TTC549 (cell line): Measurements from ENCODE around the gene LCMT2.
A peak's percentile ranks its signal among the peaks of the same experiment; 100 is the strongest.
"Not testable (repeated sequence)": the region's sequence is repeated elsewhere in the genome, so short reads cannot be mapped to it uniquely, and the experiment has no call there.

Experiments
- FAIRE-seq: peaks from 2 replicates; lab custom pipeline; 2012; peaks lifted over from hg19 to GRCh38; lab: Jason Lieb, UNC

The LCMT2 gene

DNA sequence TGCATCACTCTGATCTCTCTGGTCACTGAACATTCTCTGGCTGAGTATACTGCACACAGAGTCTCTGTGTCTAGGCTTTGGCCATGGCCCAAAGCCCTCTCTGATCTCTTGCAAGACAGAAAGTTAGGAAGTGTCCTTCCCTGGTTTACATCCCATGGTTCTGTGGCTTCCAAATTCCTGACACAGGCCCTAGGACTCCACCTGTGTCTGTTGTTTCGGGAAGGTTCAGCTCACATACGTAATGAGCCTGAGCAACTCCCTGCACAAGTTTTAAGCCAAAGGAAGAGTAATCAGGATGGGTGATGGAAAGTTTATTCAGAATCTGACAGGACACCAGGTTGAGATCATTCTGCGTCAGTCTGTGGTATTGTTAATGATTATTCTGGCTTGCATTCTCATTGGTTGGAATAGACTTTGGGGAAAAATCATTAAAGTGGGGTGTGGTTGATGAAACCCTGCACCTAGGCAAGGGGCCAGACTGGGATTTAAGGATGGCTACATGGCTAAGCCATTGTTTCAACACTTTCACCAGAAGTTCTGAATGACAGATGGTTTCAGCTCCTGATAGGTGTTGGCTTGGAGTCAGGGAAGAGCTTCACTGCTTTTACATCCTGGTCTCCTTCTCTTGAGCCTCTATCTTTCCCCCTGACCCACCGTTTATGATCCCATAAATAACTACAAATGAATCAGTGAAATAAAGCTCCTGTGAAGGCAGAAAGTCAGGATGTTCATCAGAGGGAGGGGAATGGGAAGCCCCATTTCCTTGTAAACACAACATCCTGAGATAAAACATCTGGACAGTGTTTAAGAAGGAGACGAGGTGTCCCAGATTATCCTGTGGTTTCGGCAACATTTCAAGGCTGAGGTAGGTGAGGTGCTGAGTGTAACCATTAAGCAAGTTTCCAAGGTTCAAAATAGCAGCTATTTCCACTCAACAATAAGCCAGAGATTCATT is 14.1 kb downstream of the LCMT2 start:
- FAIRE-seq, result no peak

DNA sequence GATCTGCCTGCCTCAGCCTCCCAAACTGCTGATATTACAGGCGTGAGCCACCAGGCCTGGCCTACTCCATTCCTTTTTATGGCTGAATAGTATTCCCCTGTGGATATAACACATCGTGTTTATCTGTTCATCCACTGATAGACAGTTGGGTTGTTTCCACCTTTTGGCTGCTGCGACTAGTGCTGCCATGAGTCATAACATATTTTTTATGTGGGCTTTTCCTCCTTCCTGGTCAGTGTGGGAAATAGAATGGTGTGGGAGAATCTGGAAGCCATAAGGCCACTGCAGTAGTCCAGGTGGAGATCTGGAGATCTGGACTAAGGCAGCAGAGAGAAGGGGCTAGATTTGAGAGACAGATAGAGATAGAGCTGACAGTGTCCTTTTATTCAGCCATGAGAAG is 16.2 kb downstream of the LCMT2 start:
- no peak for FAIRE-seq

DNA sequence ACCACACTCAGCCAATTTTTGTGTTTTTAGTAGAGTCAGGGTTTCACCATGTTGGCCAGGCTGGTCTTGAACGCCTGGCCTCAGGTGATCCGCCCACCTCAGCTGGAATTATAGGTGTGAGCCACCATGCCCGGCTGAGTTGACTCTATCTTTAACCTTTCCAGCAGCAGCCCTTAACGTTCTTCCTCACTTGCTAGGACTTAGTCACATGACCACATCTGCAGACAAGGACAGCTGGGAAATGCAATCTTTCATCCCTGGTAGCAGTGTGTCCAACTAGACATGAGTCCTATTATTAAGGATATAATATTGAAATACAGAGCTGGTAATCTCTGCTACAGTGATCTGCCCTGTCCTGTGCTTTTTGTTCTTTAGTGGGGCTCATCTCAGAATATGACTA is 18.0 kb downstream of the LCMT2 start:
- FAIRE-seq, result no peak

DNA sequence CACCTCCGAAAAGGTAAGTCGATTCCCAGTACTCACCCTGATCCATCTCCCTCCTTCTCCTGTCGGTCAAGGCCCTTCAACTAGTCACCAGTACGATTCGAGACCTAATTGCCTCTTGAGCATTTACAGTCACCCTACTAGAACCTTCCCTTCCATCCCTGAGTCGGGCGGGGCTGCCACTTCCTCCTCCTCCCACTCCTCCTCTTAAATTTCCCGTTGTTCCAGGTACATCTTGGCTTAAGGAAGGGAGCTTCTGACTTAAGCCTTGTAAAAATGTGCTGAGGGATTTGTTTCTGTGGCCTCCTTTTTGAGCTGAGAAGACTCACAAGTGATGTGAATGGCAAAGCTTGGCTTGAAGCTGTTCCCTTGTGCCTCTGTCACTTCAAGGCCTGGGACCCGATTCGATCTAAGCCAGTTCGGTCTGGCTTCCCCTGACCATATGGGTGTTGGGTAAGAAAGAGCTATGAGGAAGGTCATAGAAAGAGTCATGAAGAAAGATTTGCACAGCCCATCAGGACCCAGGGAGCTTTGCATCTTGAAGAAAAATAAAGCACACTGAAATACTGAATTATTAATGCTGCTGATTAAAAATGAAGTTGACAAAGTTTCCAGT is 28.1 kb downstream of the LCMT2 start, which contains the start of gene TGM7:
Gene TGM7 (minus strand): TSS at position 51 of the 613 bp plus-strand sequence.
- no peak for FAIRE-seq

DNA sequence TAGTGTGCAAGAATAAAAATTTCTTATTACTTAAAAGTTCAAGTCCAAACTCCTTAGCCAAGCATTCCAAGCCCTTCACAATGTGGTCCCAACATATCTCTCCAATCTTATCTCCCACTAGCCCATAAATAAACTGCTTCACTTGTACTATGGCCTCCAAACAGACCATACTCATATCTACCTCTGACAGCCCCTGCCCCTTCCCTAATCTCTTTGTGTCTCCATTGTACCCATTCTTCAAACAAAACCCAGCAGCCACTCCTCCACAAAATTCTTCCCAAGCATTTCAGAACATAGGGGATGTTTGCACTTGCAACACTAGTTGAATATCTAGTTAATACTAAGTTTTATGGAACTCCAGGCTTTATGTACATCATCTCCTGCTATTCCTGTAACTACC is 30.5 kb downstream of the LCMT2 start:
- no peak for FAIRE-seq

DNA sequence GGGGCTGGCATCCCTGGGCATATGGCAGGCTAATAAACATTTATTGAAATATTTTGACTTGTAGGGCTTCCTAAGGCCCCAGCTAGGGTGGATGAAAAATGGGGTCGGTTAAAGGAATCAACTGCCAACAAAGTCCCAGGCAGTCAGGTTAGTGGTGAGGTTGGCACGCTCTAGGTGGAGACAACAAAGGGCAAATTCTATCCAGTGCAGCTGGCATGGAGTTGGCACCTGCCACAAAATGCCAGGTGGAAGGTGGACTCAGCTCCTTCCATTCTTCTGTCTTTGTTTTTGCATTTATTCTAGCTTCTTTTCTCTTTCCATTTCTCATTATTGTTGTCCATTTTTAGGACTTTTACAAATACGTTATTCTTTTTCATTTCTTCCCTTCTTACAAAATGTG is 31.0 kb downstream of the LCMT2 start:
- FAIRE-seq, result no peak

DNA sequence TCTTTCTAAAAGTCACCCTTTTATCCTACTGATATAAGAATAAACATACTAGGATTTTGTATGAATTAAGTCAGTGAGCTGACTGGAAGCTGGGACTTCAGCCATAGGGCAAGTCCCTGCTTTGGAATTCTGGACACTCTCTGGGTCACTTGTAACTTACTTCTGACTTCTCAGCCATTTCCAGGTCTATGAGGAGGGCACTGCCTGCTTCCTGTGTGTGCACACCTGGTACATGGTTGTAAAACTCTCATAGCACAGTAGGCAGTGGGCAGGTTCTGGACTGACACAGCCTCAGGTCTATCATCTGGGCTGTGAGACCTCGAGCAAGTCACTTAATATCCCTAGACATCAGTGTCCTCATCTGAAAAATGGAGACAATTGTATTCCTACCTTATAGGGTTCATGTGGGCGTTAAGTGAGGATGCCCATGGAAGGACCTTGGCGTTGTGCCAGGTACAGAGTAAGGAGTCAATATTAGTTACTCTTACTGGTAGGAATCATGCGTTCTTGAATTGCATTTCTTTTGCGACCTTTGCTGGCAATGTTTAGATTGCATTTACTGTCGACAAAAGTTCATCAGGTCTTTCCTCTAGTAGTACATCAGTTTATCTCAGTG is 36.2 kb downstream of the LCMT2 start:
- FAIRE-seq, result no peak

DNA sequence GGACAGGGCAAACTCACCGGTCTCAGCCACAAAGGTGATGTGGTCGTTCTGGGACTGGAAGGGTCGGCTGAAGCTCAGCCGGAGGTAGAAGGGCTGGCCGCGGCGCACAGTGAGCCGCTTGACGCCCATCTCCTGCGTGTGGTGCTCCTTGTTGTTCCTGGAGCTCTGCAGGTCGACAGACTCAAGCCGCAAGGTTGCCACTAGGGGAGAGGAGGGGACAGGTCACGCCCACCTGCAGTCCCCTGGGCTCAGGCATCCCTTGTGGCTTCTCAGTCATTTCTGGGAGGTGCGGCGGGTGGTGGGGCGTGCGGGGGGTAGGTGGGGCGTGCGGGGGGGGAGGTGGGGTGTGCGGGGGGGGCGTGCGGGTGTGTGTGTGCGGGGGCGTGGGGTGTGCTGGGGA is 36.9 kb downstream of the LCMT2 start:
- no peak for FAIRE-seq

DNA sequence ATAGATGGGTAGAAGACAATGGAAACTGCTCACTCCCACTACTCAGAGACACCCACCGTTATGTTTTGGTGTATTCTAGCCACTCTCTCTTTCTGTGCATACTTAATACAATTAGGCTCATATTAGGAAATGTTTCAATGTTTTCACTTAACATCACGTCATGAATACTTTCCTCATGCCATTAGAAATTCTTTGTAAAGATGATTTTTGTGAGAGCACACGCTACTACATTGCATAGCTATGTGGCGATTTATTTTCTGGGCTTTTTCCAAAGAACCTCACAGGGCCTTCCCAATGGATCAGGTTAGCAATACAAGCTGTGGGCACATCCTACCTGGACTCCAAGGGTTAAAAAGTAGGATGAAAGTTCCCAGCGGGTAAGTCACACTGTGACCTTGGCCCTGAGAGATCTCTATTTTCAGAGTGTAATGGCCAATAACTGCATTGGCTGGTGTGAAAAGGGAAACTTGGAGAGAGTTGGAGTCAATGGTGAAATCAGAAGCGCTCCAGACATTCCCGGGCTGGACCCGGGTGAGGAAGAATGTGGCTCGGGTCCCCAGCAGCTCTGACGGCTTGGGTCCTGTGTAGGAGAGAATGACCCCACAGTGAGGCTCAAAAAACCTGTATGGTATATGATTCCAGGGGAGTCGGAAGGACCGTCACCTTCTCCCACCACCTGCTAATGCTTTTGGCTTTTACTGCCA is 37.8 kb downstream of the LCMT2 start:
- no peak for FAIRE-seq

DNA sequence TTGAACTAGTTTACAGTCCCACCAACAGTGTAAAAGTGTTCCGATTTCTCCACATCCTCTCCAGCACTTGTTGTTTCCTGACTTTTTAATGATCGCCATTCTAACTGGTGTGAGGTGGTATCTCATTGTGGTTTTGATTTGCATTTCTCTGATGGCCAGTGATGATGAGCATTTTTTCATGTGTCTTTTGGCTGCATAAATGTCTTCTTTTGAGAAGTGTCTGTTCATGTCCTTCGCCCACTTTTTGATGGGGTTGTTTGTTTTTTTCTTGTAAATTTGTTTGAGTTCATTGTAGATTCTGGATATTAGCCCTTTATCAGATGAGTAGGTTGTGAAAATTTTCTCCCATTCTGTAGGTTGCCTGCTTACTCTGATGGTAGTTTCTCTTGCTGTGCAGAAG is 40.7 kb downstream of the LCMT2 start:
- not testable (repeated sequence) for FAIRE-seq

DNA sequence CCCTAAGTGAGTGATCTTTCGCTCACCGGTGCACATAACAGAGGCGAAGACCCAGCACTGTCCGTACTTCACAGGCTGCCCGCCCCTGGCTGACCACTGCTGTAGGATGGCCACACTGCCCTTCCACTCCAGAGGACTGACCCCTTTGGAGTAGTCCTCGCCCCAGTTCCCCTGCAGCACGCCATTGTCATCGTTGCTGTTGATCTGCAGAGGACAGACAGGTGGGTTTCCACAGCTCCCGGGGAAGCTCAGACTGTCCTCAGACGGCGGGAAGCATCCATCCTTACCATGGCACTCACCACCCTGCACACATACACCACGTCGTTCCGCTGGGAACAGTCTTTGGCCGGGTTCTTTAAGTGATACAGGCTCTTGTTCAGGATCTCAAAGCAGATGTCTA is 43.1 kb downstream of the LCMT2 start:
- FAIRE-seq, result no peak

DNA sequence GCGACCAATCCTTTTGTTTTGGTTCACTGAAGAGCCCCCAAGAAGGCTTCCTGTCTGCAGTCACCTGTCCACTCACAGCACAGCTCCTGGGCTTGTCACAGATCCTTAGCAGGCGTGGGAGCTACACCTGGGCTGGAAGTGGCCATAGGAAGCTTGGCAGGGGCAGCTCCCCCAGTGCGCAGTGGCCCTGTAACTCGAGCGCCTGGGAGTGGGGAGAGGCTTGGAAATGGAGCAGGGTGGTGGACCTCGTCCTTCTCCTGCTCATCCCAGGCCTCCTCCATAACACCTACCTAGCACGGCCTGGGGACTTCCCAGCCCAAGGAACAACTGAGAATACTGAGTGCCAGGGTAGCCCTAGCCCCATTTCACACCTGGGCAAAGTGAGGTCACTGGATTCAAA is 44.3 kb downstream of the LCMT2 start:
- FAIRE-seq, result no peak

DNA sequence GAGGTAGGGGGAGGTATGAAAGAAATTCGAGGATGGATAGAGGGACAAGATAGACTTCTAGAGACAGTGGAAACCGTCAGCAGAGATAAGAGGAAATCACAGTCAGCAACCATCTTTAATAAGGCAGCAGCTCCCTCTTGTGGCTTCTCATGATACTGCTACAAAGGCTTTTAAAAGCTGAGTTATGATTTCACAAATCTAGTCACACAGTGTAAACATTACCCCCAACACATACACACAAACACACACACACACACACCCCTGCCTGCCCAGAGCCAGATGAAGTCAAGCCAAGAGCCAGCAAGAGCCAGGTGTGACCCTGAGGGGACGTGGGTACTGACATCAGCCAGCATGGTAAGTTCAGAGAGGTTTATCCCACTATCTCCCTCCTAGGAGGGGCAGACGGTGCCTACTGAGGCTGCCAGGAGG is 44.8 kb downstream of the LCMT2 start:
- FAIRE-seq, result peak; percentile 43

DNA sequence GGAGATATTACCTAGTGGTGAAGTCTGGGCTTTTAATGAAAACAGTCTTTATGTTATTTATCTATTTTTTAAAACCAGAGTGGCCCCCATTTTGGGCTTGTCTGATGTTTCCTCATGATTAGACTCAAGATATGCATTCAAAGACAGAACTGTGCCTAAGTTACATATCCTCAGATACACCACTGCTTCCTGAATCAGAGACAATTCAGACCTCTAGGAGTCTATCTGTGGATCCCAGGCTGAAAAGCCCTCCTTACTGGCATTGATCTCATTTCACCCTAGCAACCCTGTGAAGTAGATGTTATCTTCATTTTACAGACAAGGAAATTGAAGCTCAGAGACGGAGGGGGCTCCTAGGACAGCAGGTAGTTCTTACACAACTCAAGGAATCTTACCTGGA is 46.8 kb downstream of the LCMT2 start:
- no peak for FAIRE-seq

DNA sequence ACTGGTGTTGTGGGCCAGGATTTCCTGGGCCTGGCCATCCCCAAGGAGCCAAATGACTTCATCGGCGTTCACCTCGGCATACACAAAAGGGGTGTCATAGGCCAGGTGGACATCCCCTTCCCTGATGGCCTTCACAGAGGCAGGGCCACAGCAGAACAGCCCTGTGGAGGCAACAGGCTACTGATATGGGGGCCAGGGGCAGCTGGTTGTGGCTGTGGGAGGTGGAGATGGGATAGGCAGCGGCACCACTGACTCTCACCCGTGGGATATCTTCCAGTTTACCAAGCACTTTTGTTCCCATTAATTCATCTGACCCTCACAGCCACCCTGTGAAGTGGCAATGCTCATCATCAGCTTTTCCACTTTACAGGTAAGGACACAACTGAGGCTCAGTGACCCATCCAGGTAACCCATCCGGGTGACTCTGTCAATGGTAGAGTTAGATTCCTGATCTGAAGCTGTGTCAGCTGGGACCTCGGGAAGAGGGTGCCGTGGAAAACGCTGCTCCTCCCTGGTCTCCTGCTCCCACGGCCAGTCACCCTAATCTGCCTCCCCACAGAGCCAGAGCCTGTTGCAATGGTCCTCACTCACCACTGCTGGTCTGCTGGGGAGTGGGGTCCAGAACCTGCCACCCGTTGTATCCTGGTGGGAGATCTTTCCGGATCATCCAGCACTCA is 48.3 kb downstream of the LCMT2 start:
- FAIRE-seq, result no peak

DNA sequence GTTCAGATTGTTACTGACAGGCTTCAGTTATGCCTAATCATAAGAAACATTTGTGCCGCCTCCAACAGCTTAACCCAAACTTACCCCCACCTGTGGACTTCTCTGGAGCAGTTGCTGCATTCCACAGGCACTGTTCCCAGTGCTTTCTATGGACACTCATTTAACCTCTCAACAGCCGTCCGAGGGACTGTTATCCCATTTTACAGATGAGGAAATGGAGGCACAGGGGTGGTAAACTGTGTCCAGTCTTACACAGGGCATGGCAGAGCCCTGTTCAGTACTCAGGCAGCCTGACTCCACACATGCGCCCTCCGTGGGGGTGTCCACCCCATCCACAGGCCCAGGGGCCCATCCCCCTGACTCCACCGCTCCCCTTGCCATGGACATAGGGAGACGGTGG is 49.4 kb downstream of the LCMT2 start:
- FAIRE-seq, result no peak

DNA sequence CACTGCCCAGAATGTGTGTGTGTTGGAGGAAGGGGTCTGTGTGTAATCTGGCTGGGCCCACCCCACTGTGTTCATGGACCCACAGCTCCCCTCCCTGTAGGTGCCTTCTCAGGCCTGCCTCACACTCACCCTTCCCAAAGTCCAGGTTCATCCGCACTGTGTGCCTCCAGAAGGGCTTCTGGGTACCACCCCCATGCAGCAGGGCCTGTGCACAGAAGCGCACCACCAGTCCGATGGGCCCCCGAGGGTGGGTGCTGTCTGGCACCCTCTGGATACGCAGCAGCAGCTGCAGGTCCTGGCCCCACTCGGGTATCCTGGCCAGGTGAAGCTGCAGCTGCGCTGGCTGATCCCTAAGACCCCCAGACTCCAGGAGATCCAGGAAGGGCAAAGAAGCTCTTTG is 50.9 kb downstream of the LCMT2 start:
- no peak for FAIRE-seq

DNA sequence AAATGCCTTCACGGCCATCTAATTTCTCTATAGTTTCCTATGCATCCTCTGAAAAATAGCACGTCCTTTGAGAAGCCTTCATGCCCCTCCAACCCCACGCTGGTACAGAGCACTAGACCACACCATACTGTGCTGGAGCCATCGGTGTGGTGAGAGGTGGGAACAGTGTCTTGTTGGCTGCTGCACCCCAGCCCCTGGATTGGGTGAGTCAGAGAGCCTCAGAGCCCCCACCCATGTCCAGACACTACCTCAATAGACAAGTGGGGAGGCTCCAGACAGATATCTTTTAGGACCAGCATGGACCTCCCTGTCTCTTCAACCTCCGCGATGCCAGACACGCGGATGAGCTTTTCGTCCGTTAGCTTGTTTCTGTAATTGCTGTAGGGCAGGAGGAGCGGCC is 51.5 kb downstream of the LCMT2 start:
- FAIRE-seq, result no peak

DNA sequence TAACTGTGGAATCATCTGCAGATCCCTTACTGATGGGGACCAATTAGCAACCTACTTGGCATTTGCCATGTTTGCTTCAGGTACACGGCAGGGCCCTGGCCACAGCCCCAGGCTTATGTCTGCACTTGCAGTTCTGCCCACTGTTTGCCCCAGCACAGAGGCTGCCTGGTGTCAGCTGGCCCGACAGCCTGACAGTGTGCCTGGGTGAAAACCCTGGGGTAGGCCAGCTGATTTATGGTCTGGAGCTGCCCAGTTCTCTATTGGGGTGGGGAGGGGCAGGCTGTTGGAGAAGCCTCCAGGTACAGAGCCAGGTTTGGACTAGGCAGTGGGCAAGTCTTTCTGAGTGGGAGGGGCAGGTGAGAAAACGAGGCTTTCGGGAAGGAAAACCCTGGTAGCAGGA is 52.5 kb downstream of the LCMT2 start:
- FAIRE-seq, result no peak

DNA sequence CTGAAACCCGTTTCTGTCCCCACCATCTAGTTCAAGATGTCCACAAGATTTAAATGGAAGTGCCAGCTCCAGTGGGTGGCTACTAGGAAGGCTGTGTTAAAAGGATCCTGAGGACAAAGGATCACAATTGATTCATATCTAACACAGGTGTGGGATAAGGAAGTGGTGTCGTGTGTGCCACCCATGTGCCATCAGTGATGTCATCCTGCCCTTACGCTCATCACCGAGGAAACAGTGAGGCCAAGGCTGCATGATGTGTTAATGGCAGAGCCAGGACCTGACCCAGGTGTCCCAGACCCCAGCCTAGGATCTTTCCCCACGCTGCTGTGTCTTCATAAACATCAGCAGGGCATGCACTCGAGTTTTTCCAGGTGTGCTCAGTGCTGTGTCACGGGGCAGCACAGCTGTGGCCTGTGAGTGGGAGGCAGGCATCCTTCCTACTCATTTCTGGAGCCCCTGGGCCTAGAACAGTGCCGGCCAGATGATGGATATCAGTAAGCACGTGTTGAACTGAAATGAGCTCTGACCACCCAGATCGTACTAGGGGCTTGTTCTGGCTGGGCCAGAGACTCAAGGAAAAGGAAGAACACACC is 53.0 kb downstream of the LCMT2 start:
- no peak for FAIRE-seq

DNA sequence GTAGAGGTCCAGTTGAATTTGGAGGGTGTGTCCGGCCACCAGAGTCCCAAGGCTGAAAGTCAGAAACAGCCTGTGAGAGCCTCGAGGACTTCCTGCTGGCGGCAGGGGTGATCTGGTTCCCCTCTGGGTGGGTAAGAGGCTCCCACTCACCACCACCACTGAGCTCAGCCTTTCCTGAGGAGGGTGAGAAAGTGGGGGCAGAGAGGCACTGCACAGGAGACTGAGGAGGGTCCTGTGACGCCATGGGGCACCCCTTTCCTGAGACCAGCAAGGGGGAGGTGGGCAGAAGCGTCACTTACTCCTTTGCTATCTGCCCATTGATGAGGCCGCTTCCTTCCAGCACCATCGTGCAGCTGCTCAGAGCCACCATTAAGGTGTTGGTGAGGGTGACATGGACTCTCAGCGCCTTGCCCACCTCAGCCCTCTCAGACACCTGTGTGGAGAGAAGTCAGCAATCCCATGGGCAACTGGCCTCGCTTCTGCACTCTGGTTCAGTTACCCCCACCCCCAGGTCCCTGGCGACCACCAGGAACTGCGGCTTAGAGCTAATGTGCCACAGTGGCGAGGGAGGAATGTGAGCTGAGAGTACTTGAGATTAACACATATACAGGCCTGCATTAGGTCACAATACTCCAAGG is 53.7 kb downstream of the LCMT2 start:
- no peak for FAIRE-seq
